Measurements from ENCODE around the gene DCAF17.

DCAF17 gene

DNA sequence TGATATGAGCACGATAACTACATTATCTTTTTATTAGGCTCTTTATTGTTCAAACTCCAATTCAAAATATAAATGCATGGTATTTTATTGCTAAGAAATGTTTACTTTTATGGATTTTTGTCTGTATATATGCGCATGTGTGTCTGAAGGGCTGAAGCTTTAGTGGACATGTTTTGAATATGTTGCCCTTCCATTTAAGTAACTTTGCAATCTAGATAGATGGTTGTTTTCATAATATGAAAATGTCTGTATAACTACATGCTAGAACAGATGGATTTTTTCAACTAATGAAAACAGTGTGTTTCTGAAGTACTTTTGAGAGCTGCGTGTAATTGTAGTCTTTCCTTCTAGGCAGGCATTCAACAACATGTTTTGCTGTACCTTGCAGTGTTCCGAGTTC lies 18.7 kb downstream of the DCAF17 start:
- H3K27ac Mint-ChIP-seq = no peak overlapping the region

DNA sequence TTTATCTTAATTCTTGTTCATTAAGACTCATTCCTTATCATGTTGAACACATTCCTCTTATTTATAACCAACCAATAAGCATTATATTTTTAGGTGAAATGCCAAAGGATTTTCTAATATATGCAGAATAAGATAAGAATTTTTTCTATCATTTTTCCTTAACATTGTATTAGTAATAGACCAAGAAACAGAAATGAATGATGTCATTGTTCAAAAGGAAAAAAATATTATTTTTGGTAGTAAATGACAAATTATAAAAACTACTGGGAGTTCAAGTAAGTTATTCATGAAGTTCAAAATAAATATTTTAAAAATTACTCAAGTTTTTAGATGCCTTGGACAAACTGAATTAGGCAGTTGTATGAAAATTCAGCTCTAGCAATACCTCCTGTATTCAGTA lies 25.5 kb downstream of the DCAF17 start:
- Mint-ChIP-seq H3K27me3 (no peaks in the 10 kb centered on the region), H3K27ac (no peak overlapping the region), H3K4me3 (no peak overlapping the region), H3K36me3 (peaks cover 37% of the 10 kb centered on the region), H3K4me1 (peaks cover 2% of the 10 kb centered on the region), H3K9me3 (peaks cover 7% of the 10 kb centered on the region)
- ATAC-seq (ENCODE audit: low read depth) (no peak), DNase-seq (ENCODE audit: low spot score in 2 of 2) (no peak)

More for the DNA sequence above, 18.7 kb downstream of the DCAF17 start:
- ATAC-seq (ENCODE audit: low read depth) (no peak), DNase-seq (ENCODE audit: low spot score in 2 of 2) (no peak)
- Mint-ChIP-seq H3K9me3 (peaks cover 7% of the 10 kb centered on the region), H3K36me3 (peaks cover 34% of the 10 kb centered on the region), H3K27me3 (no peaks in the 10 kb centered on the region), H3K4me1 (peaks cover 2% of the 10 kb centered on the region), H3K4me3 (no peak overlapping the region)

DNA sequence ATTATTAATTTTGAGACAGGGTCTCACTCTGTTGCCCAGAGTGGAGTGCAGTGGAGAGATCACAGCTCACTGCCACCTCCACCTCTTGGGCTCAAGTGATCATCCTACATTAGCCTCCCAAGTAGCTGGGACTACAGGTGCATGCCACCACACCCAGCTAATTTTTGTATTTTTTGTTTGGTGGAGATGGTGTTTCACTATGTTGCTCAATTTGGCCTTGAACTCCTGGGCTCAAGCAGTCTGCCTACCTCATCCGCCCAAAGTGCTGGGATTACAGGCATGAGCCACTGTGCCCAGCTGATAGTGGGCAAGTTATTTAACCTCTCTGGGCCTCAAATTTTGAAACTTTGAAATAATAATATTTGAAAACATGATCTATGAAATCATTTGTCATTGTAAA lies 26.5 kb downstream of the DCAF17 start:
- no peak for ATAC-seq (ENCODE audit: low read depth)
- DNase-seq (ENCODE audit: low spot score in 2 of 2) = no peak
- H3K27me3 Mint-ChIP-seq = no peaks in the 10 kb centered on the region
- H3K4me1 Mint-ChIP-seq = peaks cover 2% of the 10 kb centered on the region
- no peak overlapping the region for H3K27ac Mint-ChIP-seq
- peaks cover 5% of the 10 kb centered on the region for H3K9me3 Mint-ChIP-seq
- H3K36me3 Mint-ChIP-seq = peaks cover 32% of the 10 kb centered on the region
- H3K4me3 Mint-ChIP-seq = no peak overlapping the region

DNA sequence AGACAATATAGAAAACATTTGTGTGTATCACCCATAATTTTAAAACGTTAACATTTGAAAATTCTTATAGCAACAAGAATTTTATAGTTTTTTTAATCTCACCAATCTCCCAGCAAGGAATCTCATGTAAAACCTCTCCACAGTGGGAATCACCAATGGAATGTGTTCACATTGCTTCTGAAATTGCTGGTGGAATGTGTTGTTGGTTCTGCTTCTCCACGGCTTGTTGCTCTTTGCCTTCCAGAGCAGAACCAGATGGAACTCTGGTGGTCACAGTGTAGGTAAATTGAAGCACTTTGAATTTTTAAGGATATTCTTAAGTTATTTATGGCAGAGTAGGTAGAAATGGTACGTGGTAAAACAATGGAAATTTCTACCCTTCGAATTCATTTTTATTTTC lies 35.1 kb downstream of the DCAF17 start:
- no peak for DNase-seq (ENCODE audit: low spot score in 2 of 2)
- H3K27ac Mint-ChIP-seq = no peak overlapping the region
- ATAC-seq (ENCODE audit: low read depth) = no peak
- H3K27me3 Mint-ChIP-seq = no peaks in the 10 kb centered on the region
- H3K4me1 Mint-ChIP-seq = no peaks in the 10 kb centered on the region
- H3K9me3 Mint-ChIP-seq = no peaks in the 10 kb centered on the region
- H3K4me3 Mint-ChIP-seq = no peak overlapping the region
- peaks cover 21% of the 10 kb centered on the region for H3K36me3 Mint-ChIP-seq

DNA sequence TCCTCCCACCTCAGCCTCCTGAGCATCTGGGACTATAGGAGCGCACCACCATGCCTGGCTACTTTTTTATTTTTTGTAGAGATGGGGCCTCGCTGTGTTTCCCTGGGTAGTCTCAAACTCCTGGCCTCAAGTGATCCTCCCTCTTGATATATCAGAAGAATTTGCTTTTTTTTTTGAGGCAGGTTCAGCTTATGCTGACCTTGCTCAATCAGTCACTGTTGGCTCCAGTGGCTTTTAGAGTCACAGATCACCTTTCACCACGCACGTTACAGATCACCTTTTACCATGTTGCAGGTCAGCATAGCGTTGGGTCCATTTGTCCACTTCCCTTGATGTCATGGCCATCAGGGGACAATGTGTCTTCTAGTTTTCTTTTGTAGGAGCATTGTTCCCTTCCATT lies 36.1 kb downstream of the DCAF17 start:
- no peak for DNase-seq (ENCODE audit: low spot score in 2 of 2)
- peaks cover 29% of the 10 kb centered on the region for H3K36me3 Mint-ChIP-seq
- no peak overlapping the region for H3K27ac Mint-ChIP-seq

DNA sequence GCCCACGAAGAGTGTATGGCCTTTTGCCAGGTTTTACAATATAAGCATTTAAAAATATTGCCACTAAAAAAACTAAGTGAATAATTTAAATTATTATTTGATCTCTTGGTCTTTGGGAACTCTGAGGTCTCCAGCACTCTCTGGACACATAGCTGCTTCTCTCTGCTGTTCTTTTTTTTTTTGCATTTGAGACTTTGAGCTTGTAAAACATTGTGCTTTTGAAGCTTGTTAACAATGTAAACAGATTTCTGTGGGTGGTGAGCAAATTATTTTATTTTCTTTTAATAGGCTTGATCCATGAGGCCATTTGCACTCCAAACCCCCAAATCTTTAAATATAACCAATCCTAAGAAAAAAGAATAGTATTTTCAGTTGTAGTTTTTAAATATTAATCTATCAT lies 42.0 kb downstream of the DCAF17 start:
- no peak overlapping the region for H3K27ac Mint-ChIP-seq
- H3K4me1 Mint-ChIP-seq = no peaks in the 10 kb centered on the region
- peaks cover 37% of the 10 kb centered on the region for H3K36me3 Mint-ChIP-seq
- no peak overlapping the region for H3K4me3 Mint-ChIP-seq
- DNase-seq (ENCODE audit: low spot score in 2 of 2) (no peak), ATAC-seq (ENCODE audit: low read depth) (no peak)
- H3K9me3 Mint-ChIP-seq = no peaks in the 10 kb centered on the region
- H3K27me3 Mint-ChIP-seq = no peaks in the 10 kb centered on the region

More for the DNA sequence above, 36.1 kb downstream of the DCAF17 start:
- no peak for ATAC-seq (ENCODE audit: low read depth)
- Mint-ChIP-seq H3K9me3 (no peaks in the 10 kb centered on the region), H3K4me3 (no peak overlapping the region), H3K27me3 (no peaks in the 10 kb centered on the region), H3K4me1 (no peaks in the 10 kb centered on the region)

DNA sequence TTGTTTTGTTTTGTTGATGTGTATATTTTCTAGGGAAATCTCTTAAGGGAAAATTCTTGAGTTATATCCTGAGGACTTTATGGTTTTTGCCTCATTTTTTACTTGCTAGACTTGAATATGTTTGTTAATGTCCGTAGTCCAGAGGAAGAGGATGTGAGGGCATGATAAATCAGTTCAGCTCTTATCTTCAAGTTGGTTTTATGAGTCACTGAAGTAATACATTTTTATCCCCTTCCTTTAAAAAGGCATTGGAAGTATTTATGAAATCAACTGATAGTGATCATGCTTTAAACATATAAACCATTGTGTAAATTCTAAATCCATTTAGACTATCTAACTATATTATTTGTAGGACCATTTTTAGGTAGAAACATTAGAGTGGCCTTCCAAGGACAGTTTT lies 44.3 kb downstream of the DCAF17 start:
- Mint-ChIP-seq H3K4me1 (peaks cover 3% of the 10 kb centered on the region), H3K9me3 (no peaks in the 10 kb centered on the region), H3K36me3 (peaks cover 44% of the 10 kb centered on the region)

DNA sequence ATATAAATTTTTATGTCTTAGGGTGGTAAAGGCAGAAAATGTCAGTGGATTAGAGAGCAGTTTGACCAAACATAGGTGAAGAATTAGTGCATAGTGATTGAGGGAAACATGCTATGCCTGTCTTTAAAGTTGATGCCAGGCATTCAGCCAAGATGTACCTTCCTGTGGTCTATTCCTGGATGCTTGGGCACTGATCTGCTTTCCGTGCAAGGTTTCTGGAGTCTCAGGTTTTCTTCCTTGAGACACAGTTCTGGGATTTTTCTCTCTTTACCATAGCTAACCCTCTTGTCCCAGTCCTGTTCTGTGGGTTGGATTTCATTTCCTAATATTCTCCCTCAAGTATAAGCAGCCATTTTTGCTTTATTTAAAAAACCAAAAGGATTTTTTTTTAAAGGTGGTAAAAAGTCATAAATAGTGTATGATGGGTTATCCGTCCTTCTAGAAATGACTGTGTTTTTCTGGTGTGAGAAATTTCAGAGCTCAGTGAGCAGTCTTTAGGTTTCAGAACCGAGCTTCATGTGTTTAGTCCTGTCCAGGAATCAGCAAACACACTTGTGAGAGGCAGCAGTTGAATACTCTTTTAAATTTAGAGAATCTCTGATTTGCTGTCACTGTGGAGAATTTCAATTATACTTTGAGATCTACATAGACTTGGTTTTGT lies 45.3 kb downstream of the DCAF17 start:
- no peak overlapping the region for H3K27ac Mint-ChIP-seq

More for the DNA sequence above, 44.3 kb downstream of the DCAF17 start:
- ATAC-seq (ENCODE audit: low read depth) (no peak), DNase-seq (ENCODE audit: low spot score in 2 of 2) (no peak)
- Mint-ChIP-seq H3K4me3 (no peak overlapping the region), H3K27ac (no peak overlapping the region), H3K27me3 (no peaks in the 10 kb centered on the region)

DNA sequence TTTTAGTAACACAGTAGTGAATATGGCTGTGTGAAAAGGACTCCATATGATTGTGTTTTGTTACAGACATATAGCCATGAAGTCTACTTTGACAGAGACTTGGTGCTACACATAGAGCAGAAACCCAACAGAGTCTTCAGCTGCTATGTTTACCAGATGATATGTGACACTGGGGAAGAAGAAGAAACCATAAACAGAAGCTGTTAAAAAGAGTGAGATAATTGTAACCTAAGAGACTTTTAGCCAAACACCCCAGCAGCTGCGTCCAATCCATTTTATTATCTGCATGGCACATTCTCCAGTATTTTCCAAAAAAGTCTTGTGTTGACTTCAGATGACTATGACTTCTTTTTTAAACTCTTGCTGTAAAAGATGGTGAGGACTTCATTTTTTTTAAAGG lies 46.9 kb downstream of the DCAF17 start:
- Mint-ChIP-seq H3K4me3 (no peak overlapping the region), H3K27ac (peak overlapping the region; percentile 1), H3K36me3 (peaks cover 37% of the 10 kb centered on the region), H3K4me1 (peaks cover 3% of the 10 kb centered on the region), H3K9me3 (no peaks in the 10 kb centered on the region), H3K27me3 (no peaks in the 10 kb centered on the region)
- ATAC-seq (ENCODE audit: low read depth) (no peak), DNase-seq (ENCODE audit: low spot score in 2 of 2) (no peak)

More for the DNA sequence above, 45.3 kb downstream of the DCAF17 start:
- Mint-ChIP-seq H3K9me3 (no peaks in the 10 kb centered on the region), H3K36me3 (peaks cover 41% of the 10 kb centered on the region), H3K4me3 (no peak overlapping the region), H3K27me3 (no peaks in the 10 kb centered on the region), H3K4me1 (peaks cover 3% of the 10 kb centered on the region)
- no peak for ATAC-seq (ENCODE audit: low read depth)
- DNase-seq (ENCODE audit: low spot score in 2 of 2) = no peak

DNA sequence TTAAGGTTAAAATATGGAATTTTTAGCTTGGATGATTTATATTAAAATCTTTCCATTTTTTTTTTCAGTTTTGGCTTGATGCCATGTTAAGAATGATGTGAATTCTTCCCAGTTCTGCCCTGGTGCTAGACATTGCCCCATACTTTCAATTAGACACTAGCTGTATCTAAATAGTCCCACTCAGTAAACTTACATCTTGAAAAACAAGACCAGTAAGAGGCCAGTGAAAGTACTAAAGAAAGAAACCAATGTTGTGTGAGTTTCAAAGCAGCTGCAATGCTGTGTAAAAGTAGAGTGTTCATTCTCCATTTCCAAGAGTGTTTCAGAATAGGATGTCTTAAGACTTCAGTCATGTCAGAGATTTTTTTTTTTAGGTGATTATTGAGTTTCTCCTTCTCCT lies 48.3 kb downstream of the DCAF17 start:
- Mint-ChIP-seq H3K27ac (no peak overlapping the region), H3K4me1 (peaks cover 3% of the 10 kb centered on the region), H3K9me3 (no peaks in the 10 kb centered on the region), H3K27me3 (no peaks in the 10 kb centered on the region), H3K4me3 (no peak overlapping the region), H3K36me3 (peaks cover 40% of the 10 kb centered on the region)
- DNase-seq (ENCODE audit: low spot score in 2 of 2) (no peak), ATAC-seq (ENCODE audit: low read depth) (no peak)

DNA sequence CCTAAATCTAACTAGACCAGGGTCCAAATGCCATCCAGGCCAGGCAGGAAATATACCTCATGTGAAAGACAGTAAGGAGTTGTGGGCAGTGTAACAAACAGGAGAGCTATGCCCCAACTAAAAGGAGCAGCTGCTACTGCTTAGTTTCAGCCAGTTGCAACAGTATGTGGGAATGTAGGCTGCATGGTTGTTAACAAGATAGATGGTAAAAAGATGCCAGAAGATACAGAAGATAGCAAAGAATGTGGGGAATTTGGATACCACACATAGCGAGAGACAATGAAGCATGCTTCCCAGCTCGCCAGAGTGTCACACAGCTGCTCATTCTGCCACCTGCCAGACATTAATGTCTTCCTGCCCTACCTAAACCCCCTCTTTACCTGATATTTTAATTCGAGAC lies 48.9 kb downstream of the DCAF17 start:
- Mint-ChIP-seq H3K4me3 (no peak overlapping the region), H3K4me1 (peaks cover 3% of the 10 kb centered on the region), H3K27ac (peak overlapping the region; percentile 9), H3K36me3 (peaks cover 44% of the 10 kb centered on the region), H3K9me3 (no peaks in the 10 kb centered on the region), H3K27me3 (no peaks in the 10 kb centered on the region)
- DNase-seq (ENCODE audit: low spot score in 2 of 2) = no peak
- no peak for ATAC-seq (ENCODE audit: low read depth)

DNA sequence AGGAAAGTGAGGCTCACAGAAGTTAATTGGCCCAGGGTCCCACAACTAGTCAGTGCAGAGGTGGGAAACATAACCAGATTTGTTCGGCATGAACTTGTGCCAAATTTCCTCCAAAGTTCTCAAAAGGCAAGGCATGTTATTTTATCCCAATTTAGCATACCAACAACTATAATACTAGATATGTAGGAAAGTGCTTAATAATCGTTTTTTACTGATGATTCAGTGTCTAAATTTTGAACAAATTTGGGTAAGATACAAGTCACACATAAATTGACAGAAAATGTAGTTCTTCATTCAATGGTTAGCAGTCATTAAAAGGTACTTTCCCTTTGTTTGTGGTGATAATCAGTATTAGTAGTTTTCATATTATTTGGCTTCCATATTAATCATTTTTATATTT lies 49.8 kb downstream of the DCAF17 start:
- H3K4me1 Mint-ChIP-seq = peaks cover 3% of the 10 kb centered on the region
- ATAC-seq (ENCODE audit: low read depth) (no peak), DNase-seq (ENCODE audit: low spot score in 2 of 2) (no peak)
- H3K27ac Mint-ChIP-seq = no peak overlapping the region
- no peaks in the 10 kb centered on the region for H3K27me3 Mint-ChIP-seq
- no peak overlapping the region for H3K4me3 Mint-ChIP-seq
- H3K9me3 Mint-ChIP-seq = peaks cover 3% of the 10 kb centered on the region
- peaks cover 46% of the 10 kb centered on the region for H3K36me3 Mint-ChIP-seq

DNA sequence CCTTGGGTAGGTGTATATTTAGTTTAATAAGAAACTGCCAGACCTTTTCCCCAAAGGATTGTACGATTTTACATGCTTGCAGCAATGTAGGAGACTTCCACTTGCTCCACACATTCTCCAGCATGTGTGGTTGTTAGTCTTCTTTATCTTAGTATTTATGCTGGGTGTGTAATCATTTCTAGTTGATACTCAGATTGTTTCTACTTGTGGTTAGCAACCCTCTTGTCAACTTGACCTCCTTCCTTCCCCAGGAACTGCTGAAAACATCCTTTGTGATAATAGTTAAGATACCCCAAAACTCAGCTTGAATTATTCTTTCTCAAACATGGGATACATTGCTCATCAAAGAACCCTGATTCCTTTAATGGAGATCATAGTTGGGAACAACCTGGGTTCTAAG lies 51.1 kb downstream of the DCAF17 start:
- H3K27me3 Mint-ChIP-seq = no peaks in the 10 kb centered on the region
- peaks cover 41% of the 10 kb centered on the region for H3K36me3 Mint-ChIP-seq
- H3K4me1 Mint-ChIP-seq = peaks cover 3% of the 10 kb centered on the region
- ATAC-seq (ENCODE audit: low read depth) (no peak), DNase-seq (ENCODE audit: low spot score in 2 of 2) (no peak)
- H3K4me3 Mint-ChIP-seq = no peak overlapping the region
- H3K9me3 Mint-ChIP-seq = peaks cover 3% of the 10 kb centered on the region
- no peak overlapping the region for H3K27ac Mint-ChIP-seq

DNA sequence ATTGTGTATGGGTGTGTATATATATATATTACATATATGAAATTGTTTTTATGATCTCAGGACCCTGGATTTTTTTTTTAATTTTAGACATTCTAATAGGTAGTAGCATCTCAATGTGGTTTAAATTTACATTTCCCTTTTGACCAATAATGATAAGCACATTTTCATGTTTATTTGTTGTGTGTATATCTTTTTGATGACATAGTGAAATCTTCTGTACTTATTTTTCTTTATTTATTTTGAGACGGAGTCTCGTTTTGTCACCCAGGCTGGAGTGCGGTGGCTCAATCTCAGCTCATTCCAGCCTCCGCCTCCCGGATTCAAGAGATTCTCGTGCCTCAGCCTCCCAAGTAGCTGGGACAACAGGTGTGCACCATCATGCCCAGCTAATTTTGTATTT lies 53.2 kb downstream of the DCAF17 start:
- Mint-ChIP-seq H3K27me3 (no peaks in the 10 kb centered on the region), H3K4me3 (no peak overlapping the region), H3K36me3 (peaks cover 35% of the 10 kb centered on the region), H3K9me3 (peaks cover 3% of the 10 kb centered on the region), H3K4me1 (peaks cover 3% of the 10 kb centered on the region), H3K27ac (no peak overlapping the region)
- DNase-seq (ENCODE audit: low spot score in 2 of 2) (no peak), ATAC-seq (ENCODE audit: low read depth) (no peak)

DNA sequence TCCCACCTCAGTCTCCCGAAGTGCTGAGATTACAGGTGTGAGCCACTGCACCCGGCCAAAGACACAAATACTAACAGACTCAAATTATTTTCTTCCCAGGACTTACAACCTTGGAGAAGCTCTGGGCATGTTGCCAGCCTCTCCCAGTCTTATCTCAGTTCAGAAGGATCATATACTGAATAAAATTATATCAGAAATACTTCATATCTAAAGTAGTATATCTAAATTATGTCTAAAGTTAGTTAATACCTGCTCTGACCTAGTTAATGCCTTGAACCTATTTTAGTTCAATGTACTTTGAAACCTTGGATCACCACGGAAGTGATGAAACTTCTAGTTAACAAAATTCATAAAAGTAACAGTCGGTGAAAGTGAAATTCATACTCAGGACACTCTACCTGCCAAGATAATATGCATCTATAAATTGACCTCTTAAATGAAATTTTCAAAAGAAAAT lies 53.8 kb downstream of the DCAF17 start:
- H3K4me1 Mint-ChIP-seq = peaks cover under 1% of the 10 kb centered on the region
- ATAC-seq (ENCODE audit: low read depth) (no peak), DNase-seq (ENCODE audit: low spot score in 2 of 2) (no peak)
- H3K36me3 Mint-ChIP-seq = peaks cover 29% of the 10 kb centered on the region
- no peaks in the 10 kb centered on the region for H3K27me3 Mint-ChIP-seq
- peaks cover 3% of the 10 kb centered on the region for H3K9me3 Mint-ChIP-seq
- no peak overlapping the region for H3K4me3 Mint-ChIP-seq
- H3K27ac Mint-ChIP-seq = no peak overlapping the region
